HL-60 (cell line): ENCODE data around the gene TANK.

Experiments
- DNase-seq, 2 experiments: peaks; one replicate each; pipeline ENCODE4 v3.0.0-alpha.2; 2010 to 2020; ENCODE audit warnings: low read depth in 1 of 2, low spot score in 1 of 2
- H3K27ac ChIP-seq: fragments of 250-450 bp; sonication (Bioruptor Pico); replicated peaks from 2 replicates; pipeline ENCODE4 v1.5.1; 2020; ENCODE audit warnings: mild to moderate bottlenecking, moderate library complexity
- H3K27me3 ChIP-seq: fragments of 250-450 bp; sonication (Bioruptor Pico); 2 replicates; pipeline ENCODE4 v1.5.1; 2021; ENCODE audit warnings: mild to moderate bottlenecking, moderate library complexity; ENCODE audit not compliant: insufficient read depth, poor library complexity, severe bottlenecking
- H3K4me3 ChIP-seq: replicated peaks from 2 replicates; pipeline ENCODE4 v1.5.1; 2011; ENCODE audit warnings: mild to moderate bottlenecking, control low read depth, low read length; ENCODE audit not compliant: insufficient read depth
- CTCF ChIP-seq: IDR thresholded peaks from one replicate; pipeline ENCODE4 v1.5.1; 2011; ENCODE audit warnings: low read length, control low read depth, inconsistent platforms; ENCODE audit not compliant: insufficient read depth
- GABPA ChIP-seq: IDR thresholded peaks from 2 replicates; pipeline ENCODE4 v1.6.1; 2012; ENCODE audit warnings: low read depth
- POLR2AphosphoS5 ChIP-seq: IDR thresholded peaks from 2 replicates; pipeline ENCODE4 v1.6.1; 2012; ENCODE audit warnings: low read depth
- REST ChIP-seq: IDR thresholded peaks from 2 replicates; pipeline ENCODE4 v1.6.1; 2012; ENCODE audit warnings: low read depth; ENCODE audit not compliant: insufficient replicate concordance
- SPI1 ChIP-seq: IDR thresholded peaks from 2 replicates; pipeline ENCODE4 v1.6.1; 2012; ENCODE audit warnings: low read depth, mild to moderate bottlenecking, borderline replicate concordance

The TANK gene

GRCh38 chr2:161230959-161231358 lies 70.7 kb downstream of the TANK start:
- H3K27ac ChIP-seq = no peak overlapping the region
- no peak for TF ChIP-seq POLR2AphosphoS5
- TF ChIP-seq REST = no peak
- no peak for TF ChIP-seq GABPA
- no peak for TF ChIP-seq SPI1
- TF ChIP-seq CTCF = no peak

DNA sequence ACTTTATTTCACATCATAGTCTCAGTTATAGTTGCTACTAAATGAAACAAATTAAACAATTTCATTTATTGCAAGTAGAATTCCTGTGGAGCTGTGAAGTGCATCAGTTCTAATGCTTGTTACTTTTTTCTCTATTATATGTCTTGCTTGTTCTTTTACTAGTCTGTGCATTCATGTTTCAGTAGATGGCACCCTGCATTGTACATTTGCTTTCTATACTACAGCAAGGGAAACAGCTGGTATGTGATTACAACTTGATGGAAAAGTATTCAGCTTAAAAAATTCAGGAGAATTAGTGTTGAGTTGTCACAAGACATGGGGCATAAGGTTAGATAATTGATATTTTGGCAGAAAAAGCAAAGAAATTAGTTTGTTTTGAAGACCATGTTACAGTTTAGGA lies 72.3 kb downstream of the TANK start:
- H3K27ac ChIP-seq = no peak overlapping the region
- no peak for DNase-seq
- no peaks in the 10 kb centered on the region for H3K27me3 ChIP-seq
- TF ChIP-seq SPI1 = no peak
- no peak for TF ChIP-seq POLR2AphosphoS5
- no peak for TF ChIP-seq REST
- TF ChIP-seq CTCF = no peak
- TF ChIP-seq GABPA = no peak
- no peak overlapping the region for H3K4me3 ChIP-seq

More at GRCh38 chr2:161230959-161231358, 70.7 kb downstream of the TANK start:
- H3K4me3 ChIP-seq = no peak overlapping the region
- H3K27me3 ChIP-seq = no peaks in the 10 kb centered on the region
- no peak for DNase-seq

DNA sequence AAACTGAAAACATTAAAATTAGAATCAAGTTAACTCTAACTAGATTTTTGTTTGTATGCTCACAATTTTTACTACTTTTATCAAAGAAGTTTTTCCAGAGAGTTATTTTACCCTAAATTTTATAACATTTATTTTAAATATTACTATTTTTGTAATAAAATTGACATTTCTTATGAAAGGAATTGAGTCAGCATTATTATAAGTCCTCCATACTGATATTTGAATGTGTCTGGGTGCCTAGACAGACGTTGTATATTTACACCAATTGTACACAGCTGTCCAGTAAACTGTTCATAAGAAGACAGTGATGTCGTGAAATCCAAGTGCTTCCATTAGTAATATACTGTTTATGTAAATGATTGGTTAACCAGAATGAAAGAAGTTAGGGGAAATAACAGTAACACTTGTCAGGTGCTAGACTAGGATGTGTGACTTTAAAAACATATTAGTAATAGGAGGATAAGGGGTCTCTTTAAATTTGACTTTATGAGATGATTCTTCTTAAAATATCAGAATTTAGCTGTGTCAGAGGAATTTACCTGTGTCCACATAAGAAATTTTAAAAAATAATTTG lies 73.7 kb downstream of the TANK start:
- H3K27ac ChIP-seq = no peak overlapping the region
- H3K27me3 ChIP-seq = no peaks in the 10 kb centered on the region
- H3K4me3 ChIP-seq = no peak overlapping the region
- TF ChIP-seq SPI1 (no peak), REST (no peak), GABPA (no peak), CTCF (no peak), POLR2AphosphoS5 (no peak)
- DNase-seq = no peak
